ENCODE results near the gene MIOS.

DNA sequence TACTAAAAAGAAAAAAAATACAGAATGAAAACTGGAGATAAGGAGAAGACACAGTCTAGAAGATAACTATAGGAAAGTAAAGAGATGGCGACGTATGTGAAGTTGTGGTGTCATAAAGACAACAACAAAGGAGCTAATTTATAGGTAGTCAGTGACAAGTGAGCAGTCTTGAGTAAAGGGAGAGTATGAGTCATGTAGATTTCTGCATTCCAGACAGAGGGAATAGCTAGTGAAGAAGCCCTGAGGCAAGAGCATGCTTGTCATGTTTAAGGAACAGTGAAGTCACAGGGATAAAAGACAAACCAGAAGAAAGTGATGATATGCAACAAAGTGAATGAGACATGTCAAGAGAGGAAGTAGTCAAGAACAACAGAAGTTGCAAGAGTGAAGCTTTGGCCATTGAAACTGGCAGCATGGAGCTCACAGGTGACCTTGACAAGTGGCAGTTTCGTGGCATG, 2.3 kb upstream of the MIOS start:
- TF ChIP-seq CTCF (conservative IDR thresholded peaks at IDR 0.05; ENCODE audit: low read length) (no peak), EZH2phosphoT487 (IDR thresholded peaks at IDR 0.05; ENCODE audit: borderline replicate concordance) (no peak)
